ENCODE measurements around the gene MRPS25.

The MRPS25 gene

DNA sequence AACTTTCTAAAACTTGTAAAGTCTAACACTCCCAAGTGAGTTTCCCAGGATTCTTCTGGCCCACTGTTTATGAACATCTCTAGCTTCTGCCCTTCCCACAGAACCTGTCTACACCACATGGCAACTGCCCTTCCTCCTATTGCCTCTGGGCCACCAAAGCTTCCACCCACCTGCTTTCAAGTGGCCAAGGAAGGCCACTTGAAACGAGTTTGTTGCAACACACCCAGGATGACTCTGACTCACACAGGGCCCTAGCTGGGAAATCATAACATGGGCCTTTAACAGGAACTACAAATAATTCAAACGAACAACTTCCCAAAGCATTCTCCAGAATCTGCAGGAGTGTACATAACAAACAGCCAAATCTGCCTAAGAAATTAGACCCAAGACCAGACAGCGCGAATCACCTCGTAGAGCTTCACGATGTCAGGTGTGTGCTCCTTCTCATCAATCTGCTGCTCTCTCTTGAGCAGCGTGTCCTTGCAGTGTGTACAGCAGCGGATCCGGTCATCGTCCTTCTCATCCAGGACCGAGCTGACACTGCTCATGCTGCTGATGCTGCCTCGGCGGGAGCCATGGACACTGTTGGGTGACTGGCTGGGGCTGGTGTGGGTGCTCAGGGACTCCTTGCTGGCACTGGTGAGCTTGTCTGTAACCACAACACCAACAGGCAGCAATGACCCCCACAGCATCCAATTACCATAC lies 17.0 kb upstream of the MRPS25 start:
- no peak for FAIRE-seq

DNA sequence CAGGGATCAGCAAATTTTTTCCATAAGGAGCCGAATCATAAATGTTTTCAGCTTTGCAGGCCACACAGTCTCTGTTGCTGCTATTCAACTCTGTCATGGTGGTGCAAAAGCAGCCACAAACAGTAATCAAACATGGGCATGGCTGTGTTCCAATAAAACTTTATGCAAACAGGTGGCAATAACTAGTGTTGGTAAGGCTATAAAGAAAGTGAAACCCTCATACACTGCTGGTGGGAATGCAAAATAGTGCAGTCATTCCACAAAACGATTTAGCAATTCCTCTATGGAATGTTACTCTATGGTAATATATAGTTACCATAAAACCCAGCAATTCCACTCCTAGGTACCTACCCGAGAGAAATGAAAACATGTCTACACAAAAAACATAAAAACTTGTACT lies 14.0 kb upstream of the MRPS25 start:
- no peak for FAIRE-seq

DNA sequence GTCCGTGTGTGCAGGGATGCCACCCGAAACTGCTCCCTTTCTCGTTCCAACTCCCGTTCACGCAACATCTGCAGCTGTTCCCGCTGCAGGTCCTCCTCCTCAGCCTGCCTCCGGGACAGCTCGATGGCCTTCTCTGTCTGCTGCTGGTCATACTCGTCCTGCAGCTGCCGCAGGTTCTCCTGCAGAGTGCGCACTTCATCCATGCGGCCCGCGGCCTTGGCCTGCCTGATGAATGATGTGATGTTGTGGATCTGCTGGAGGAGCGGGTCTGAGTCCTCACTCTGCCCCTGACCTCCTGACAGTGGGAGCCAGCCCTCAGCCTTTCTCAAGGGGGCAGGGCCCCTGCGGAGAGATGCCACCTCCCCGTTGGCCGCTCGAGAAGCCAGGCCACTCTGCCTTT lies 9.4 kb upstream of the MRPS25 start:
- FAIRE-seq: no peak

DNA sequence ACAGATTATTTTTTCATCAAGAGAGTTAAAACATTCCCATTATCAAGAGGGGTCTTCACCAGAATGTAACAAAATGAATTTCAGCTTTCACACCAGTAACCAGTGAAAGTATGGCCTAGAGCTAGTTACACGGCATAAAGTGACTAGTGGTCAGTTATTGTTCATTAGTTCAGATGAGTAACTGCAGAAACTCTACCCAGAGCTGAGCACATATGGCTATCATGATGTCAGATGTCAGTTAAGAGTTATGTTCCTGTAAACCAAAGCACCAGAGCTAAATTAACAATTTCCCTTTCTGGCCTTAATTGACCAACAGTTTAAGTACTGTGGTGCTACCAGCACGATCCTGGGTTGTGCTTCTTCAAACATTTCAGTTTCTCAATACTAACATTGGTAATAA lies 6.6 kb upstream of the MRPS25 start:
- FAIRE-seq: no peak

DNA sequence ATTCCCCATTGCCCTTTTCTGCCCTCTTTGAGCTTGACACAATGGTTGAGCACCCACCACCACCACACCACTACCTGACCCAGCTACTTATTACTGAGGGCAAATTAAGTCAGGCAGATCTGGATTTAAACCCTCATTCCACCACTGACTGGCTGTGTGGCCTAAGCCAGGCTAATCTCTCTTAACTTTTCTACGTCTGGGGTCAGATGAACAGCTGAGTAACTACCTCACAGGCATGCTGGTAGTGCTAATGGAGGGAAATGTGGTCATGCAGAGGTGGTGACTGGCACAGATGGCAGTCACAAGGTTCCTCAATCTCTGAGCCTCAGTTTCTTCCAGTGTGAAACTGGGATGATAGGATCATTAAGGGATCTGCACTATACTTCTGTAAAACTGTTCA lies 4.3 kb upstream of the MRPS25 start:
- no peak for FAIRE-seq

DNA sequence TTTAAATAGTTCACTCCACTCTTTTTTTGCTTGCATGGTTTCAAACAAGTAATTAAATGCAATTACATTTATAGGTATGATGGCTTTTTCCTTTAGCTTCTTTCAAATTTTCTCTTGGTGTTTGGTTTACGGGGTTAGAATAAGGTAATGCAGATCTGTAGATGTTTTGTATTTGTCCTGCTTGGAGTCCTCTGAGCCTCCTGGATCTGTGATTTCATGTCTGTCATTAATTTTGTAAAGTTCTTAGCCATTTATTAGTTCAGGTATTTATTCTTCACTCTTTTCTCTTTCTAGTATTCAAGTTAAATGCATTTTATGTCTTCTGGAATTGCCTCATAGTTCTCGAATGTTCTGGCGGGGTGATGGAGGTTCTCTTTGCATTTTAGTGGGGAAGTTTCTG lies 1.4 kb upstream of the MRPS25 start:
- no peak for FAIRE-seq

DNA sequence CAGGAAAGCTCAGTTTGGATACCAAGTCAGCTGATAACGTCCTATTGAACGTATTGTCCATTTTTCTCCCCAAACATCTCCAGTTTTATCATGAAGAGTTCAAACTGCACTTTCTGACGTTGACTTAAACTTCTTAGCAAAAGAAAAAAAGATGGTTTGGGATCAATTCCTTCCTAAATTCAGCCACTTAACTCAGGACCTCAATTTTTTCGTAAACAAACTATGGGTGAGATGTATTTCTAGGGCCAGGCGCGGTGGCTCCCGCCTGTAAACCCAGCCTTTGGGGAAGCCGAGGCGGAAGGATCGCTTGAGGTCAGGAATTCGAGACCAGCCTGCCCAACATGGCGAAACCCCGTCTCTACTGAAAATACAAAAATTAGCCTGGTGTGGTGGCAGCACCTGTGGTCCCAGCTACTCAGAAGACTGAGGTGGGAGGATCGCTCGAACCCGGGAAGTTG lies 464 bp upstream of the MRPS25 start:
- FAIRE-seq: no peak

DNA sequence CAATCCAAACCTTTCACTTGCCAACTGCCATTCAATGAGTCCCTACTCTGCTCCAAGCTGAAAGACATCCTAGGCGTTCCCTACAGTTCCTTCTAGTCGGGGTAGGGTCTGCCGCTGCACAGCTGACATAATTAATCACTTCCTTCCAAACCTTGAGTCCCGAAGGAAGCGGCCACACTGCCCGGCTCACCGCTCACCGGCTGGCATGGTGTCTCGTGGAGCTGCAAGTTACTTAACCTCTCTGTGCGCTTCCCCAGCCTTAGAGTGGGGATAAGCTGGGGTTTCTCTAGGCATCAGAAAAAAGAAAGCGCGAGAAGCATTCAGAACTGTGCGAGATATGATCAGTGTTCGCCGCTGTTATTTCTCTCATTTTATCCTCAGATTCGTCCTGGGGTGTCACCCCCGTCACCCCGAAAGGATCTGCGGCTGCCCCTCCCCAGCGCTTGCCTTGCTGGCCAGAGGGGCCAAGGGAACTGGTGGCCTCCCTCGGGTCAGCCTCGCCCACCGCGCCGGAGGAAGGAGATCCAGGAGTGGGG lies 748 bp downstream of the MRPS25 start:
- FAIRE-seq: no peak

DNA sequence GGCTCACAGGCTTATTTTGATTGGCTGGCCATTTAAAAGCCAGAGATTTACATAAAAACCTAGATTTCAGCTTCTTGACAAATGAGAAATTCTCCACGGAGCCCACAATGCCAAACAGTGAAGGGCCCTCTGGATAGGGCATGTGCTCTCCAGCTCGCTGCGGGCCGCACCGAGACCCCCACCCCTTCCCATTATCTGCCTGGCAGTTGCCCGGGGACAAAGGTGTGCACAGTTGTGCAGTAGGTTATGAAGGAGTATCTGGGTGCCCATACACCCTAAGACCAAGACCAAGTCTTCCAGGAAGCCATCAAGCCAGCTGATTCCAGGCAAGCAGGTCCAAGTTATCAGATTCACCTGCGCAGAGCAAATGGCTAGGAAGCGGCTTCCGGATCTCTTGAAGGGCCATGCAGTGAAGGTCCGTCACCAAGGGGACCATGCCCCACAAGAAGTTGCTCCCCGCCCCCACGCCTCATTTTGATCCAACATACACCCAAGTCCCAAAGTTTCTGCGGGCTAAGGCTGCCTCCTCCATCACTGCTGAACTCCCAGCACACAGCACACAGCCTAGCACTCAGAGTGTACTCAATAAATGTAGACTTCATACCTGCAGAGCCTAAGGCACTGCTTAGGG lies 1.3 kb downstream of the MRPS25 start:
- no peak for FAIRE-seq

DNA sequence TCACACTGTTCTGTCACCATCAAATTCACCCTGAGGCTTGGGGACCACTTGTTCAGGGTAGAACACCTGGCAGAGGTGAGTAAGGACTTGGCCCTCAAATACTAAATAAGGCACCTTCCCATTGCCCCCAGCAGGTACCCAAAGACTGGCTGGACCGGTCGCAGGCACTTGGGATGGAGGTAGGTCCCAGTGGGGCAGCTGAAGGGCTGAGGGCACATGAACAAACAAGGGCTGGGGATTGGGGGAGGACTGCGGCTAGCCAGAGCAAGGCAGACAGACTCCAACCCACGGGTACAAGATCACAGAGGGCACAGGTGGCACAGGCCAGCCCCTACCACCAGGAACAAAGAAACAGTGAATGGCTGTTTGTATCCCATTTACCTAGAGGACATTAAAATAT lies 1.9 kb downstream of the MRPS25 start:
- FAIRE-seq: no peak

DNA sequence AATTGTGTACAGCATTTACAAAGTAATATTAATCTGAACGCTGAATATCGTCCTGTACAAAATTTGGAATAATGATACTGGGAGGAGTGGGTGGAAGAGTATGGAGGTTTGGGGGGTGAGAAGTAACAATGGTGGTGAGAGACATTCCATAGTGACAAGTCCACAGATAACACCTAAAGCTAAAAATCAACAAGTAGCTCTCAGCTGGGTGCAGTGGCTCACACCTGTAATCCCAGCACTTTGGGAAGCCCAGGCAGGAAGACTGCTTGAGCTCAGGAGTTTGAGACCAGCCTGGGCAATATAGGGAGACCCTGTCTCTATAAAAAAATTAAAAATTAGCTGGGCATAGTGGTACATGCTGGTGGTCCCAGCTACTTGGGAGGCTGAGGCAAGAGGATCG lies 5.1 kb downstream of the MRPS25 start:
- FAIRE-seq: no peak

DNA sequence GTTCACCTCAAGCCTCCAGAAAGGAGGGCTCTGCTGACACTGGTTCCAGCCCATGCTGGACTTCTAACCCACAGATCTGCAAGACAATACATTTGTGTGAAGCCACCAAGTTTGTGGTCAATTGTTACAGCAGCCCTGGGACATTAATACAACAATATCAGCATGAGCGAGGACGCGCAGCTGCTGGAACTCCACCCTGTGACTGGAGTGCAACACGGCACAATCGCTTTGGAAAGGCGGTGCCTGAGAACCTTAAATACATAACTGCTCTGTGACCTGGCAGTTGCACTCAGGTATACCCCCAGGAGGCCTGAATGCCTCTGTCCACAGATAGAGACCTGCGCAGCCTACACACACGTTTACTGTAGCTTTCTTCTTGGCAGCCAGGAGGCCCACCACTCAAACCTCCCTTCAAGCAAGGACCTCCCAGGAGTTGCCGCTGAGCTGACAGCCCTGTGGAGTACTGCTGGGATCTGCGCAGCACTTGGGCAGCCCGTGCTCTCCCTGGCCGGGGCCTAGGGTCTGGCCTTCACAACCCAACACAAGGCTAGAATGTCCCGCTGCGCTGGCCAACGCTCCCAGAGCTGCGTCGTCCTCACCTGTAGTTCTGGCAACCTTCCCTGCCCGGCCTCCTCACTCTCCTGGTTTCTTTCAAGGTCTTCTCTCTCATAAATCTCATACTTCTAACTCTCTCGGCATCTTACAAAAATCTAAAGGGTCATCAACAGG lies 8.3 kb downstream of the MRPS25 start:
- no peak for FAIRE-seq

DNA sequence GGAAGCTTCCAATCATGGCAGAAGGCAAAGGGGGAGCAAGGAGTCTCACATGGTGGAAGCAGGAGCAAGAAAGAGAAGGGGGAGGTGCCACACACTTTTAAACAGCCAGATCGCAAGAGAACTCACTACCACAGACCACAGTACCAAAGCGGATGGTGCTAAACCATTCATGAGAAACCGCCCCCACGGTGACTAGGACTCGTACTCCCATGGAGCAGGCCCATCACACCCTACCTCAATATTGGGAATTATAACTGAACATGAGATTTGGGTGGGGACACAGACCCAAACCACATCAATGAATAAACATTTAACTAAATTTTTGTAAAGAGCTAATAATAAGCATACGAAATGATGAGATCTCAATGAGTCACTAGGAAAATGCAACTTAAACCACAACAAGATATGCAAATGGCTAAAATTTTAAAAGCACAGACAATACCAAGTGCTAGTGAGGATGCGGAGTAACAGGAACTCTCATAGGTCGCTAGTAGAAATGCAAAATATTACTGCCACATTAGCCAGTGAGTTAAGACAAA lies 10.0 kb downstream of the MRPS25 start:
- FAIRE-seq: no peak

DNA sequence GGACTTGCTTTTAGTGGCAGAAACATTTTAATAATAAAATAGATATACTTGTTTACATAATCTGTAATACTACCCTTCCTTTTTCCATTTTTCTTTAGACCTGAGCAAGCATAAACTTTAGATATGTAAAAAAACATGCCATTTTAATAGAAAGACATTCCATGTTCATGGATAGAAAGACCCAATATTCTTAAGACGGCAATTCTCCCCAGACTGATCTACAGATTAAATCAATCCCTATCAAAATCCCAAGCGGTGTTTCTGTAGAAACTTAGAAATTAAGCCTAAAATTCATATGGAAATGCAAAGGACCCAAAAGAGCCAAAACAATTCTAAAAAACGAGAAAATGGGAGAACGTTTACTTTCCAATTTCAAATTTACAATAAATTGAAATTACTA lies 11.6 kb downstream of the MRPS25 start:
- FAIRE-seq: no peak

DNA sequence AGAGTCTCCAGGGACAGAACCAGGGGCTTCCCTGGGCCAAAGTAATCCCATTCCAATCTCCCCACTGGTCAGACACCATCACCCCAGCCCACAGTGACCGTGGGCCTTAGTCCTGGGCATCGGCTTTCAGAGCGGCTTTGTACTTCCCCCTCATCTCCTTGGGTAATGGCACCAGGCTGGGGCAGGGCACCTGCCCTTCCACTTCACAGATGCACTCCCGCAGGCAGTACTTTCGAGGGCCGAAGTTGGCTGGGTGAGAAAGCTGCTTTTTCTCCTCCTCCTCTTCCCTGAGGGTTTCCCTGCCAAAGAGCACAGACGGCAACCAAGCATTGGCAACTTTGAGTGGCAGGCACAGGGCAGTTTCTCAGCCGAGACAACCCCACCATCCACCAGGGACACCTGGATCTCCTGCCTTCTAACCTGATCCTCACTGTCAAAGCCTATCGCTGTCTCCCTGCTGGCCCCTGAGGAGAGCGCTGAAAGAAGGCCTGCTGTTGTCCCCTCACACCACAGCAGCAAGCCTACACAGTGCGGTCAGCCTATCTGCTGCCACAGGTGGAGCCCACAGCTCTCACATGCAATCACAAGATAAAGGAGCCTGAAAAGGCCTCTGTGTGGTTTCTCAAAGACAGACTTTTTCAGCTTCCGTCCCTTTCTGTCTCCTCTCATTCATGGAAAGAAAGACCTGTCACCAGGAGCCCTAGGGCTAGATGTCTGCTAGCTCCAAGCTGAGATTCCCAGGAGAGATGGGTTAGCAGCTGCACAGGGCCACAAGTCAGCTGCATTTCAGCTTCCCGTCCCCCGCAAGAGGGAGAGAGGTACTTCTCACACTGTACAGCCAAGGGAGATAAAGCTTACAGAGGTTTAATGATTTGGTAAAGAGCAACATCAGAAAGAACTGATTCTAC lies 12.5 kb downstream of the MRPS25 start:
- FAIRE-seq: no peak

DNA sequence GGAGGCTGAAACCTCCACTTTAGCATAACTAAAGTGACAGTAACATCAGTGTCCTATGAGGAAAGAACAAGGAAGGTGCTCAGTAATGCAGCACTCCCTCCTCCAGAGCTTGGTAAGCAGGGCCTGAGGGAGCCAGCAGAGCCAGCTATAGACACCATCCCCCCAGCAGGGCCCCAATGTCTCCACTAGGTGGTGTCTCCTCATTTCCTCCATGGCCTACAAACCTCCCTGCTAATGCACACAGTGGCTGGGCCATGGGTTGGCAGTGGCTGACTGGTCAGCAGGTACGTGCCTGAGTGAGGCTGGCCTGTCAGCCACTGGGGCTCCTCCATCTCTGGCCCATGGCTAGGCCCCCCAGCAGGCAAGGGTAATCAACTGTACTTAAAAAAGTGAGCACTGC lies 13.6 kb downstream of the MRPS25 start:
- FAIRE-seq: no peak

DNA sequence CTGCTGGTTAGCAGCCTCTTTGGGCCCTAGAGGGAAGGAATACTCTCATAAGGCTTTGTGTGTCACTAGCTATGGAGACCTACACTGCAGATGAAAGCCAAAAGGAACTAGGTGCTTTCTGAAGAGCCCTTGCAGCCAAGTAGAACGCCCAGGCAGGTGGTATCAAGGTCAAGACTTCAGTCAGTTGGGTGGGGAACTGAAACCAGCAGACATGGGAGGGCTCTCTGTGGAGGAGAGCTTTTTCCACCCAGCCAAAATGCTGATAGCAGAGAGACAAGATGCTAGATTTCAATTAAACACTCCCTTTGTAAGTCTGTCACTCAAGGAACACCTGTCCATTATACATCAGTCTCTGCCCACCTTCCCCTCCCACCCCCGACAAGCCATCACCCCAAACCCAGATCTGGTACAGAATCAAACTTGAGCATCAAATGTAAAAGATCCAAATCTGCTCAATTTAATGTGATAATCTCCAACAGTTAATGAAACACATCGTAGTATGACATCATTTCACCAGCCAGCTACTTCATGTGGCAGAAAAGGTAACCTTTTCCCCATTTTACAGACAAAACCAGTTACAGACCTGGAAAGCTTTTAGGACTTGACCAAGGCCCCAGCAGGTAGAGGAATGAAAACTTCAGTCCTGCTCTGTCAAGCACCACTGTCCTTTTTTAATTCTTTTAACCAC lies 14.6 kb downstream of the MRPS25 start:
- no peak for FAIRE-seq

DNA sequence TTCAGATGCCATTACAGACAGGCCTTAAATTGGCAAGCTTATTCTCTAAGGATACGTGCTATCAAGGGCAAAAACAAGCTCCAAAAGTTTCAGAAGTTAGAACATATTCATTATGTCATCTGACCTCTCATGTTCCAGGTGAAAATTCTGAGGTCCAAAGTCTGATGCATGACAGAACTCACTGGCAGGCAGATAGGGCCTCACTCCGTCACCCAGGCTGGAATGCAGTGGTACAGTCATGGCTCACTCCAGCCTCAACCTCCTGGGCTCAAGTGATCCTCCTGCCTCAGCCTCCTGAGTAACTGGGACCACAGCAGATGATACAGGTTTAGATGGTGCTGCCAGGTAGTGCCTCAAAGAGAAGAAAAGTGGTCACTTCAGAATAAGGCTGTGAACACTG lies 15.5 kb downstream of the MRPS25 start:
- FAIRE-seq: no peak

DNA sequence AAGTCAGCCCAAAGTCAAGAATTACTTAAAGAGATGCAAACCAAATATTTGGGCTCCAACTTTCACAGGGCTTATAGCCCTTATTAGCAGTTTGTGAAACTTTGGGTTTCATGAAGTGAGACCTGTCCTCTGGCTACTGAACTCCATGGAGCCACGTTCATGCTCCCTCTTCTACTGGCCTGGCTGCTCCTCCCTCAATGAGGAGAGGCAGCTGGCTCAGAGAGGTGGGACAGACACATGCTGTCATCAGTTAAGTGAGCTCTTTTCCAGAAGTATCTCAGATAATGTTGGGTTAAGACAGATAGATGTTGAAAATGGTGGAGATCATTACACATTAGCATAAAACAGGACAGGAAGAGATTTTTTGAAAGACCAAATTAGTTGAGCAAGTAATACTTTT lies 19.4 kb downstream of the MRPS25 start:
- no peak for FAIRE-seq

DNA sequence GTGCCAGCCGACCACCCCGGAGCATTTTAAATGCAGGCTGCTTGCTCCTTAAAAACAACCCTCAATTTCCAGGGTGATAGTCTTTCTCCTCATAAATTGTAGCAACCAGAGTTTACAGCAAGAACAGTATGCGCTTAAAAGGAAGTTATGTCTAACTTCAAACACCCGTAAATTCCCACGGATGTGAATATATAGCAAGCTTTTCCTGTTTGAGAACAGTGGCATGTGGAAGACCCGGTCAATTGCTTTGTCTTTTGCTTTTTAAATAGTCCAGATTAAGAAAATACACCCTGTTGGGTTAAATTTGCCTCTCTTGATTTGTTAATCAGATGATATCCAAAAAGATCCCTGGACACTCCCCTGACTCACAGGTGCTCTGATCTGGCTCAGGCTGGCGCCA lies 20.8 kb downstream of the MRPS25 start:
- FAIRE-seq: no peak

DNA sequence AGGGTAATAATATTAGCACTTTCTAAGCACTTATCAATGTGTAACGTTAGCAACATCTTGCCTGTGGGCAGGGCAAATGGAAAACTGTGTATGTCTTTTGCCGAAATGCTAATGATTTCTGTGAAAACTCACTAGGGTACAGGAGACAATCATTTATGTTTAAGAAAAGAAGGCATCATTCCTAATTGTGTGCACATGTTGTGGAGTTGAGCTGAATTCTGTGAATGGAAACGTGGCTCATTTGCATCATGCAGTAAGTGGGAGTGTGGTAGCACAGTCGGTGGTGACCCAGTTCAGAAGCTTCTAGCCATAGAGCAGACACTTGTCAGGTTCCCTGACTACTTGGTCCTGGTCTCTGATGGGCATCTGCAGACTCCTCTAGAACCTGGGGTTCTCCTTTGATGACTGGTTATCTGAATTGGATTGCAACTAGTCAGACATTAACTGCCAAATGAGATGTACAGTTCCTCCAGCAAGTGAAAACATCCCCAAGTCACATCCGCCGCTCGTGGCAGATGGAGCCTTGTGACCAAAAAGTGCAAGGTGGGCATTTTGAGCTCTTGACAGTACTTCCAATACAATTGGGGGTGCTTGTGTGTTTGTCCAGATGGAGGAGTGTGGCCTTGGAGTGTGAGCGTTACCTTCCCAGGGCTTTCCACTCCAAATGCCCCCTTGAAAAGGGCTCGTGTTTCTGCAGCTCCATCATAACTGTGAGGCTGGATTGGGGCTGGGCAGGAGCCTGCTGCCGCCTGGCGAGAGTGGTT lies 21.5 kb downstream of the MRPS25 start:
- FAIRE-seq: no peak

Measured in A204.1 (cell line).